HG03521 (cell line): ENCODE results near the gene MAMDC4.

Experiments
- ATAC-seq: cut with Tn5 transposase; IDR thresholded peaks from one replicate; pipeline ENCODE4 v1.9.1; 2021; ENCODE audit warnings: mild to moderate bottlenecking, moderate library complexity; ENCODE audit not compliant: unreplicated experiment

The MAMDC4 gene

DNA sequence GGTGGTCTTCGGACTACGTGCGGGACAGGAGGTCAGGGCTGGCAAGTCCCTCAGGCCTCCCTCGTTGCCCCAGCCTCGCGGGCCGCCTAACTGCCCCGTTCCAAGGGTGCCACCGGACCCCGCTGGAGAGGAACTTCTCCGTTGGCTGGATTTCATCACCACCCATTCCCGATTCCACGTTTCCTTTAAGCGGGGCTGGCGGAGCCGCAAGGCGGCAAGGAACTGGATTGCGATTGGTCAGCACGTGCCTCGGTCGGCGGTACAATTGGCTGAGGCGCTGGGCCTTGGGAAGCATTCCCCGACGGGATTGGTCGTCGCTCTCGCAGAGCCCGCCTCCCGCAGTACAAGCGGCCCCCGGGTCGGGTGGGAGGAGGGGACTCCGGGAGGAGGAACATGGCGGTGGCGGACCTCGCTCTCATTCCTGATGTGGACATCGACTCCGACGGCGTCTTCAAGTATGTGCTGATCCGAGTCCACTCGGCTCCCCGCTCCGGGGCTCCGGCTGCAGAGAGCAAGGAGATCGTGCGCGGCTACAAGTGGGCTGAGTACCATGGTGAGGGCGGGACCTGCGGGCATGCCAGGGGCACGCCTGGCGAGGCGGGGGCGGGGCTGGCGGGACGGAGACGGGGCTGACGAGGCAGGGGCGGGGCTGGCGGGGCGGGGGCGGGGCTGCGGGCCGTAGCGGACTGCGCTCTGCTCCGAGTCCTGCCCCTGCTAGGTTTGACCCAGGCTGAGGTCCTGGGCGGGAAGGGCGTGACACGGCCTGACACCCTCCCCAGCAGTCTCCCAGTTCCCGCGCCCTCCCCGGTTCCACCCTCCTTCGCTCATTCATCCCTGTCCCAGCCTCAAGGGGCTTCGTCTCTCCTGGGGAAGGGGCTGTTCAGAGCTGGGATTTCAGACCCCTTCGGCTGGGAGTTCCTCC lies 2.8 kb upstream of the MAMDC4 start, which contains the start of gene PHPT1:
PHPT1 (plus strand) TSS at position 372 of the 922 bp plus-strand sequence; CDS start at position 394, 22 bp downstream.
- ATAC-seq, result peak; percentile 81

GRCh38 chr9:136849960-136850865 lies 1.9 kb upstream of the MAMDC4 start:
- ATAC-seq, result no peak

GRCh38 chr9:136850866-136851775 lies 1.0 kb upstream of the MAMDC4 start:
- no peak for ATAC-seq

GRCh38 chr9:136852664-136853595 lies 784 bp downstream of the MAMDC4 start:
- no peak for ATAC-seq

DNA sequence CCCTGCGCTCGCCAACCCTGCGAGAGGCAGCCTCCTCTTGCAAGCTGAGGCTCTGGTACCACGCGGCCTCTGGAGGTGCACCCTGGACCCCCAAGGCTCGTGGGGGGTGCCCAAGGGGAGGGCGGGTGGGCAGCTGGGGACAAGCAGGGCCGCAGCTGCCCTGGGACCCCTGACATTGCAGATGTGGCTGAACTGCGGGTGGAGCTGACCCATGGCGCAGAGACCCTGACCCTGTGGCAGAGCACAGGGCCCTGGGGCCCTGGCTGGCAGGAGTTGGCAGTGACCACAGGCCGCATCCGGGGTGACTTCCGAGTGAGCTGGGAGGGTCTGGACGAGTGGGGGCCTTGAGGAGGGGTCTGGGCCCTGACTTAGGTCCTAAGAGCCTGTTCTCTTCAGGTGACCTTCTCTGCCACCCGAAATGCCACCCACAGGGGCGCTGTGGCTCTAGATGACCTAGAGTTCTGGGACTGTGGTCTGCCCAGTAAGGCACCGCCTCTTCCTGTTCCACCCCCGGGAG lies 1.5 kb downstream of the MAMDC4 start:
- ATAC-seq, result no peak

DNA sequence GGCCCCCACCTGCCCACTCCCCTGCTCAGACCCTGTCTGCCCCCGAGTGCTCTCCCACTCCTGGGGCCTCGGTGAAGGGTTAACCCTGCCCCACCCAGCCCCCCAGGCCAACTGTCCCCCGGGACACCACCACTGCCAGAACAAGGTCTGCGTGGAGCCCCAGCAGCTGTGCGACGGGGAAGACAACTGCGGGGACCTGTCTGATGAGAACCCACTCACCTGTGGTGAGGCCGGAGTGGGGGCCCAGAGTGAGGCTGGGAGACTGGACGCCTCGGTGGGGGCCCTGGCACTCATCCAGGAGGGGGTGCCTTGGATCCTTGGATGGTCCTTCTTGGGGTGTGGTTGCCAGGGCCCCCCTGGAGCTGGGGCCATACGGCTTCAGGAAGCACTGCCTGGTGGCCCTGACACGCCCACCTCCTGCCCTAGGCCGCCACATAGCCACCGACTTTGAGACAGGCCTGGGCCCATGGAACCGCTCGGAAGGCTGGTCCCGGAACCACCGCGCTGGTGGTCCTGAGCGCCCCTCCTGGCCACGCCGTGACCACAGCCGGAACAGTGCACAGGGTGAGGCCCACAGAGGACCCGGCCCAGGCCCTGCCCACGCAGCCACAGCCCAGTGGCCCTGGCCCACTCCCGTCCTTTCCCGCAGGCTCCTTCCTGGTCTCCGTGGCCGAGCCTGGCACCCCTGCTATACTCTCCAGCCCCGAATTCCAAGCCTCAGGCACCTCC lies 2.1 kb downstream of the MAMDC4 start:
- no peak for ATAC-seq

DNA sequence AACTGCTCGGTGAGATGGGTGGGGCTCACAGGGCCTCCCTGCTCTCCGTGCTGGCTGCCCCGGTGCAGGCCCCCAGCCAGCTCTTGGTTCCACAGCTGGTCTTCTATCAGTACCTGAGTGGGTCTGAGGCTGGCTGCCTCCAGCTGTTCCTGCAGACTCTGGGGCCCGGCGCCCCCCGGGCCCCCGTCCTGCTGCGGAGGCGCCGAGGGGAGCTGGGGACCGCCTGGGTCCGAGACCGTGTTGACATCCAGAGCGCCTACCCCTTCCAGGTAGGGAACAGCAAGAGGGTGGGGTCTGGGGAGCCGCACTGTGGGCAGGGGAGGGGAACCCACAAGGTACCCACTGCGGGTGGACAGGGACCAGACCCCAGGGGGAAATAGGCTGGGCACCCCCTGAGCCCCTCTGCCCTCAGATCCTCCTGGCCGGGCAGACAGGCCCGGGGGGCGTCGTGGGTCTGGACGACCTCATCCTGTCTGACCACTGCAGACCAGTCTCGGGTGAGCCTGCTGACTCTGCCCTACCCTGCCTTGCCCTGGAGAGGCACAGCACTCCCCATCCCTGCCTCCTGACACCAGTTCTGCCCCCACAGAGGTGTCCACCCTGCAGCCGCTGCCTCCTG lies 2.8 kb downstream of the MAMDC4 start:
- no peak for ATAC-seq

- no peak for ATAC-seq
Measured at GRCh38 chr9:136855461-136856078, 3.4 kb downstream of the MAMDC4 start.

DNA sequence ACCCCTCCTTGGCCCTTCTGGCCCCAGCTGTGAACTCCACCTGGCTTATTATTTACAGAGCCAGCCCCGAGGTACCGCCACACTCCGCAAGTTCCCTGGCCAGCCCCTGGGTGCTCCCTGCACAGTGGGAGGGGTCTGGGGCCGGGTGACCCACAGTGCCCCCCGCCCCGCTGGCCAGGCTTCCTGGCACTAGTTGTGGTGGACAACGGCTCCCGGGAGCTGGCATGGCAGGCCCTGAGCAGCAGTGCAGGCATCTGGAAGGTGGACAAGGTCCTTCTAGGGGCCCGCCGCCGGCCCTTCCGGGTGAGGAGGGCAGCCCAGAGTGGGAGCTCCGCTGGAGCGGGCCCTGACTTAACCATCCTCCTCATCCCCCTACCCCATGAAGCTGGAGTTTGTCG lies 3.9 kb downstream of the MAMDC4 start:
- no peak for ATAC-seq

DNA sequence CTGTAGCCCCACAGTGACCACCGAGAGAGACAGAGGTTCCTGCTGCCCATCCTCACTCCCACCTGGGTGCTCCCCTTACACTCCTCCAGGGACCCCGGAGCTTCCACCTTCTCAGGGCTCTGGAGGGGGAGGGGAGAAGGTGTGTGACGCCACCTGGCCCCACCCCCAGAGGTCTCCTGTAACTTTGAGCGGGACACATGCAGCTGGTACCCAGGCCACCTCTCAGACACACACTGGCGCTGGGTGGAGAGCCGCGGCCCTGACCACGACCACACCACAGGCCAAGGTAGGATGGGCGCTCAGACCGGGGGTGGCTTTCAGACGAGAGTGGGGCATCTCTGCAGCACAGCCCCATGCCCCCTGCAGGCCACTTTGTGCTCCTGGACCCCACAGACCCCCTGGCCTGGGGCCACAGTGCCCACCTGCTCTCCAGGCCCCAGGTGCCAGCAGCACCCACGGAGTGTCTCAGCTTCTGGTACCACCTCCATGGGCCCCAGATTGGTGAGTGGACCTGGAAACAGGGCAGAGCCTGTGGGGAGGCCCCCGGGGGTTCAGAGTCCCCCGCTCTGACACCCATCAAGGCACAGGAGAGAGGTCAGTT lies 4.5 kb downstream of the MAMDC4 start:
- no peak for ATAC-seq

GRCh38 chr9:136857166-136857565 lies 5.0 kb downstream of the MAMDC4 start:
- ATAC-seq, result no peak

- ATAC-seq, result no peak
Measured at GRCh38 chr9:136857581-136858412, 5.7 kb downstream of the MAMDC4 start.

DNA sequence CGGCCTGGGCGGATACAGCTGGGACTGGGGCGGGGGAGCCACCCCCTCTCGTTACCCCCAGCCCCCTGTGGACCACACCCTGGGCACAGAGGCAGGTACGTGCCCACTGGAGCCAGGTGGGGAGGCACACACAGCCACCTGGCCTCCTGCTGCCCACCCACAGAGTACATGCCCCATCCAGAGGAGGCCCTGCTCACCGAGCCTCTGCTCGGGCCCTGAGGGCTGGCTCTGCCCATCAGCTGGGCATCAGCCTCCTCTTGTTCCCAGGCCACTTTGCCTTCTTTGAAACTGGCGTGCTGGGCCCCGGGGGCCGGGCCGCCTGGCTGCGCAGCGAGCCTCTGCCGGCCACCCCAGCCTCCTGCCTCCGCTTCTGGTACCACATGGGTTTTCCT lies 6.3 kb downstream of the MAMDC4 start:
- no peak for ATAC-seq

GRCh38 chr9:136858844-136859757 lies 7.0 kb downstream of the MAMDC4 start:
- ATAC-seq, result no peak

- ATAC-seq, result no peak
Measured at GRCh38 chr9:136860529-136860928, 8.4 kb downstream of the MAMDC4 start.
